Urinary bladder (tissue), 4 donors: ENCODE measurements around the gene LIN9. TPM values are rescaled to one million over a fixed set of nuclear protein-coding genes. Genes with fewer than 3 reads are reported as not detected.
"Not testable (repeated sequence)": the region's sequence is repeated elsewhere in the genome, so short reads cannot be mapped to it uniquely, and the experiment has no call there.

Experiments
- DNase-seq: peaks from one replicate; pipeline ENCODE4 v3.0.0-alpha.2; 2015; ENCODE audit errors: extremely low spot score
- H3K27ac ChIP-seq: one replicate; pipeline ENCODE4 v1.5.1; 2013; ENCODE audit warnings: low read depth, mild to moderate bottlenecking, moderate library complexity
- H3K36me3 ChIP-seq: one replicate; pipeline ENCODE4 v1.6.1; 2013; ENCODE audit warnings: mild to moderate bottlenecking, moderate library complexity; ENCODE audit not compliant: insufficient read depth
- H3K4me1 ChIP-seq: one replicate; pipeline ENCODE4 v1.6.1; 2013; ENCODE audit warnings: mild to moderate bottlenecking, moderate library complexity; ENCODE audit not compliant: insufficient read depth
- H3K4me3 ChIP-seq: one replicate; pipeline ENCODE4 v1.5.1; 2013; ENCODE audit warnings: low read depth, low read length
- WGBS: extraction: QIAGEN DNeasy Blood & Tissue Kit; methylation state at CpG from one replicate; pipeline ENCODE4 v1.1.7; 2013; 5-methylcytosine and 5-hydroxymethylcytosine counted together
- polyA plus RNA-seq: library from polyadenylated mRNA; stranded (reverse); fragments of 200-250 nt; gene quantifications from one replicate; pipeline ENCODE4 v1.2.3, GENCODE V29; 2013
- total RNA-seq: library from RNA; depleted of rRNA; stranded (reverse); fragments of >200 nt; gene quantifications from one replicate; pipeline ENCODE4 v1.2.3, GENCODE V29; 2014
- donor health status: healthy with polysubstance abuse.
- donor health status: healthy.

LIN9 gene, protein sequence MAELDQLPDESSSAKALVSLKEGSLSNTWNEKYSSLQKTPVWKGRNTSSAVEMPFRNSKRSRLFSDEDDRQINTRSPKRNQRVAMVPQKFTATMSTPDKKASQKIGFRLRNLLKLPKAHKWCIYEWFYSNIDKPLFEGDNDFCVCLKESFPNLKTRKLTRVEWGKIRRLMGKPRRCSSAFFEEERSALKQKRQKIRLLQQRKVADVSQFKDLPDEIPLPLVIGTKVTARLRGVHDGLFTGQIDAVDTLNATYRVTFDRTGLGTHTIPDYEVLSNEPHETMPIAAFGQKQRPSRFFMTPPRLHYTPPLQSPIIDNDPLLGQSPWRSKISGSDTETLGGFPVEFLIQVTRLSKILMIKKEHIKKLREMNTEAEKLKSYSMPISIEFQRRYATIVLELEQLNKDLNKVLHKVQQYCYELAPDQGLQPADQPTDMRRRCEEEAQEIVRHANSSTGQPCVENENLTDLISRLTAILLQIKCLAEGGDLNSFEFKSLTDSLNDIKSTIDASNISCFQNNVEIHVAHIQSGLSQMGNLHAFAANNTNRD
- total RNA-seq (11.3 TPM), polyA plus RNA-seq (2.9 TPM)

DNA sequence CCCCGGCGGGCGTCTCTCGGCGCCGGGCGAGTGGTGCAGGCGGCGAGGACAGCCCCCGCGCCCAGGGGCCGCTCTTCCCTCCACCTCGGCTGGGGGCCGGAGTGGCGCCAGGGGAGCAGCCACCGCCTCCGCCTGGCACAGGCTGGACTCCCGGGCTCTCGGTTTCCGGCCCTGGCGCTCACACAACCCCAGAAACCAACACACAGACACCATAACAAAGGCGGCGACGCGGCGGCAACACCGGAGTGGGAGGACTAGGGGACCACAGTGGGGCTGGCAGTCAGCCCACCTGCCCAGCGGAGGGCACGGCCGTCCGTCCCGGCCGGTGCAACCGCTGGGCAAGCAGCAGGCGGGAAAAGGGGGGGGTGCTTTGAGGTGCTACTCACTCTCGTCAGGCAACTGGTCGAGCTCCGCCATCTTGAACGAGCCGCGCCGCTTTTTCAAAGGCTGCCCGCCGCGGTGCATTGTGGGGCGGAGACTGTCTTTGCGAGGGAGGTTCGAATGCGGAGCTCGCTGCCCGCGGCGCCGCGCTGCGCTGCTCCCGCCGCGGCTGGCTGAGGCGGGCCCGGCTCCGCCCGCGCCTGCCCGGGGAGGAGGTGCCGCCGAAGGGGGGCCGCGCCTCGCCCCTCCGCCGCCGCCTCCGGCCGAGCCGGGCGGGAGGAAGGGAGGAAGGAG, at the start of gene LIN9:
LIN9 (minus strand) TSS at position 442 of the 675 bp plus-strand sequence; CDS start at position 417, 25 bp downstream.
- H3K27ac ChIP-seq = peak within 1 kb of the TSS; percentile 45
- H3K36me3 ChIP-seq = no peaks in the 10 kb centered on the region
- peak within 1 kb of the TSS; percentile 91 for H3K4me3 ChIP-seq
- under 1% methylated on average over 76 of the region's 77 CpGs for WGBS
- no peaks in the 10 kb centered on the region for H3K4me1 ChIP-seq
- DNase-seq = peak; percentile 74

DNA sequence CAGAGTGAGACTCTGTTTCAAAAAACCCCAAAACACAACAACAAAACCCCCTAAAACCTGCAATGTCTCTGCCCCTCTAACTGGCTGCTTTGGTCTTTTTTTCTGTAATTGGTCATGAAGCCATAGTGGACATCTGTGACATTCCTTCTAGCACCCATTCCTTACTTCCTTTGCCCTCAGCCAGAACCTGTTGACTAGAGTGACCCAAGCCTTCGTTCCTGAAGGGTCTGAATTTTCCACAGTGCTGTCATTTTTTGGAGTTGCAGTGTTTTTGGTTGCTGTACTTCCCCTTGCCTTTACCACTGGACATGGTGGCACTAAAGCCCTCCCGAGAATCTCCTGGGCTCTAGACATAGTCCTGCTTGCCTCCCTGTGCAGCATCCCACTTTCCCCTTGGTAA, 48.5 kb upstream of the LIN9 start:
- 97% methylated on average over 2 of the region's 2 CpGs for WGBS
- no peaks in the 10 kb centered on the region for H3K4me1 ChIP-seq
- H3K36me3 ChIP-seq = no peaks in the 10 kb centered on the region
- H3K27ac ChIP-seq = no peak overlapping the region
- no peak for DNase-seq
- H3K4me3 ChIP-seq = no peak overlapping the region

DNA sequence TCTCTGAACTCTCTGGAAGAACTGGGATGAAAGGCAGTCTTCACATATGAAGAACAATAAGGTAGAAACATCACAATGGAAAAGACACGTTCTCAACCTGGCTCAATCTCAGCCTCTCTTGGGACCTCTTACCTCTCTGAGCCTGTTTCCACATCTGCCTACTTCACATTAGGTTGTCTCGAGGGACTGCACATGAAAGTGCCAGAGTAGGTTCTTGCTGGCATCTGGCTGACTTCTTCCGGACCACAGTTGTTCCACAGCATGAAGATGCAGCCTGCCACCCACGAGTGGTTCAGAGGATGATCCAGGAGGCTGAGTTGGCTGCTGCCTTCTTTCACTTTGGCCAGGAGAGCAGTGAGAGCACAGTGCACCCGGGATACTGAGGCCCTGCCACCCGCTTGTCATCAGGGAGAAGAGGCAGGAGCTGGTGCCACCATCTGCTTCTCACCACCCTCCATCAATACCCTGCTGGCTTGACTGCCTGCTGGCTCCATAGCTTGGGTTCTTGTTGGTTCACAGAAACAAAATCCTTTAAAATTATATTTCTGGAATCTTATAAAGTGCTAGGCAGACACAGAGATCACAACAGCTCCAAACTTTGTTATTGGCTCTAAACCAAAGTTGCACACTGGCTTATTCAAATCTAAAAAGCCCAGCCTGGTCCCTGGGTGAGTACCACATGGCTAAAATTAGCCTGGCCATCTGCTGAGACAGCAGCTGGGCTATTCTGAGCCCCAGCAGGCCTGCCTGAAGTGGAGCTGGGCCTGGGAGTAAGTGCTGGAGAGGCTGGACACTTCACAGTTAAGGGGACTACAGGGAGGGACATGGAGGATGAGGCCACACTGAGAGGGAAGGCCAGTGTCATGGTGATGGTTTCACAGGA, 46.9 kb upstream of the LIN9 start:
- H3K4me3 ChIP-seq = no peak overlapping the region
- no peak for DNase-seq
- H3K4me1 ChIP-seq = no peaks in the 10 kb centered on the region
- H3K27ac ChIP-seq = no peak overlapping the region
- 74% methylated on average over 6 of the region's 6 CpGs for WGBS
- H3K36me3 ChIP-seq = no peaks in the 10 kb centered on the region

DNA sequence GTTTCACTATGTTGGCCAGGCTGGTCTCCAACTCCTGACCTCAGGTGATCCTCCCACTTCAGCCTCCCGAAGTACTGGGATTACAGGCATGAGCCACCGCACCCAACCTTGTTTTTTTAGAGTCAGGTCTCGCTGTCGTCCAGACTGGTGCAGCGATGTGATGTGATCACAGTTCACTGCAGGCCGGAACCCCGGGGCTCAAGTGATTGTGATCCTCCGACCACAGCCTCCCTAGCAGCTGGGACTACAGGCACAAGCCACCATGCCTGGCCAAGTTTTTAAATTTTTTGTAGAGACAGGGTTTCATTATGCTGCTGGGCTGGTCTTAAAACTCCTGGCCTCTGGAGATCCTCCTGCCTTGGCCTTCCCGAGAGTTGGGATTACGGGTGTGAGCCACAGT, 46.1 kb upstream of the LIN9 start:
- Histone ChIP-seq H3K27ac (no peak overlapping the region), H3K4me1 (no peaks in the 10 kb centered on the region), H3K4me3 (no peak overlapping the region), H3K36me3 (no peaks in the 10 kb centered on the region)
- 97% methylated on average over 10 of the region's 10 CpGs for WGBS
- no peak for DNase-seq

DNA sequence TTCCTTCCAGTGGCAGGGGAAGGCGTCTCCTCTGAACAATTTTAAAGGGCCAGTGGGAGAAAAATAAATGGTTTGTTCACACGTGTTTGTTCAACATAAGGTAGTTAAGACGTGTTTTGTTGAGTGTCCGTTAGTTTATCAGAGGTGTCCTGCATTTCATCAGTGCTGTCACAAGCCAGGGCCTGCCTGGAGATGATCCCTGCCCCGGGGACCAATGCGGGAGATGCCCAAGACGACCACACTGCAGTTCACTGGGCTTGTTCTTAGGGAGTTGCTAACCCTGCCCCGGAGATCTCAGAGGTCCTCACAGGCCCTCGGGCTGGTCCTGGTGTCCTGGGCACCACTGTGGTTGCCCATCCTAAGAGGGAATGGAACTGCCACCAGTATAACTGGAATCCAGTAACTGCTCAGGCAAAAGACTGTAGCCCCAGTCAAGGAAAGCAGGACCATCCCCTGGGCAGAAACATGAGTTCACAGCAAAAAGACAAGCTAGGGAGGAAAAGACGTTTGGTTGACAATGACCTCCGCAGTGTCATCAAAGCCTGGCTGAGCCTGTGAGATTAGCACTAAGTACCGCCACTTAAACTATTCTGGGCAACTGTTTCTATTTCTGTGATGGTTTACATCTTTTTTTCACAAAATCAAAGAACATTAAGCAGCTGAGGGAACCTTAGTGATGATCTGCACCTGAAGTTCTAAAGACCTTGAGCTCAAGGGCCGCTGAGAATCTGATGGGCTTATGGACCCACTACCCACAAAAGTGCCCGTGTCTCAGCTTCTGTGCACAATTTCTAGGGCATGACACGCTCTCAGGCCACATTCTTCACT, 44.9 kb upstream of the LIN9 start:
- H3K4me3 ChIP-seq = no peak overlapping the region
- H3K27ac ChIP-seq = no peak overlapping the region
- no peaks in the 10 kb centered on the region for H3K4me1 ChIP-seq
- 65% methylated on average over 15 of the region's 15 CpGs for WGBS
- H3K36me3 ChIP-seq = no peaks in the 10 kb centered on the region
- no peak for DNase-seq

DNA sequence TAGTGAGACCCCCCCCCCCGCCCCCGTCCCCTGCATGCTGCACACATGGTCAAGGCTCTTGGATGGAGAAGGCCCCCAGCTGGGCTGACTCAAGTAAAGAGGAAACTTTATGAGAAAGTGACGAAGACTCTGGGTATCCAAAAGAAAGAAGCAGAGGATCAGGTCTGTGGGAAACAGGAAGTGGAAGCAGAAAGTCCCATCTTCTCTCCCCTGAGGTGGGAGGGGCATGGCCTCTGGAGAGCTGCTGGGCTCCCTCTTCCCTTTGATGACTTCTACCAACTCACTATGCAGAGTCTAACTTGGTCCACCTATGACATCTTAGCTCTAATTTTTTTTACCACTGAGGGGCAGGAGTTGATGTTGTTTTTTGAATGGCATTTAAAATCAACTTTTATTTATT, 42.7 kb upstream of the LIN9 start:
- WGBS = 64% methylated on average over 3 of the region's 3 CpGs
- no peaks in the 10 kb centered on the region for H3K36me3 ChIP-seq
- H3K4me1 ChIP-seq = no peaks in the 10 kb centered on the region
- no peak overlapping the region for H3K27ac ChIP-seq
- H3K4me3 ChIP-seq = no peak overlapping the region
- DNase-seq = no peak

DNA sequence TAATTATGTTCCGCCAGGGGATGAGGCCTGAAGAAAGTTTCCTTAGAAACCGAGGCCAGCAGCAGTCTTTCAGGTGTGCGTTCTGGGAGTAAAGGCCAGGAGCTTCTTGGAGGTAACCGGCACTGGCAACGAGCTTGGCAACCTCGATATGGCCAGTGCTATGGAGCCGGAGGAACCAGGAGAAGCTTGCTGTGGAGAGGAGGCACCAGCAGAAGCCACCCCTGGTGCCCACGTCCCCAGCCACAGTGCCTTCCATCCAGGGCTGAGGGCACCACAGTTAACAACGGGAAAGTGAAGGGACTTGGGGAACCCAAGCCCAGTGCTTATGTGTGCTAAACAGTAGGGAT, 41.5 kb upstream of the LIN9 start:
- Histone ChIP-seq H3K27ac (no peak overlapping the region), H3K4me1 (no peaks in the 10 kb centered on the region), H3K36me3 (no peaks in the 10 kb centered on the region), H3K4me3 (no peak overlapping the region)
- no peak for DNase-seq
- 60% methylated on average over 9 of the region's 9 CpGs for WGBS

DNA sequence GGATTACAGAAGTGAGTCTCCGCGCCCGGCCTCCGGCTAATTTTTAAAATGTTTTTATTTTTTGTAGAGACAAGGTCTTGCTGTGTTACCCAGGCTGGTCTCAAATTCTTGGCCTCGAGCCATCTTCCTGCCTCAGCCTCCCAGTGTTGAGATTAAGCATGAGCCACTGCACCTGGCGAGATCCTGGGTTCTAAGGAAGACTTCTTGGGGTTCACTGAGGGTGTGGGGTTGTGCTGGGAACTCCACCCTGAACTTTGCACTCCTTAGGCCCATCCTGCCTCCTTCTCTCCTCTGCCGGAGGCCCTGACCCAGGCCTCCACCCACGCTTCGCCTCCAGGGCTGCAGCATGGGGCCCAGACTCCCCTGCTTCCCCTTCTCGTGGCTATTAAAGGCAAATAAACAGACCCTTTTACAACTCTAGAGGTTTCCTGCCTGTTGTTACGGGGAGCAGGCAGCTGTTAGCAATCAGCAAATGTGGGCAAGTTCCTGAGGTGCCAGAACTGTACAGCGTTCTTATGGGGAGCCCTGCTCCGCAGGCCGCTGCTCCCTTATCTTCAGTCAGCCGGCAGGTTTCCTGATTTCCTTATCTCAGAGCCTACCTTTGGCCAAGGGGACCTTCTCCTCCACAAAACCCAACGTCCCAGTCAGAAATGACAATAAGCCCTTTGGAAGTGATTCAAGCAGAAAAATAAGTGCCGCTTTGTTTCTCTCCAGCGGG, 41.0 kb upstream of the LIN9 start:
- no peaks in the 10 kb centered on the region for H3K4me1 ChIP-seq
- WGBS = 38% methylated on average over 18 of the region's 18 CpGs
- no peaks in the 10 kb centered on the region for H3K36me3 ChIP-seq
- peak; percentile 26 for DNase-seq
- no peak overlapping the region for H3K27ac ChIP-seq
- no peak overlapping the region for H3K4me3 ChIP-seq

DNA sequence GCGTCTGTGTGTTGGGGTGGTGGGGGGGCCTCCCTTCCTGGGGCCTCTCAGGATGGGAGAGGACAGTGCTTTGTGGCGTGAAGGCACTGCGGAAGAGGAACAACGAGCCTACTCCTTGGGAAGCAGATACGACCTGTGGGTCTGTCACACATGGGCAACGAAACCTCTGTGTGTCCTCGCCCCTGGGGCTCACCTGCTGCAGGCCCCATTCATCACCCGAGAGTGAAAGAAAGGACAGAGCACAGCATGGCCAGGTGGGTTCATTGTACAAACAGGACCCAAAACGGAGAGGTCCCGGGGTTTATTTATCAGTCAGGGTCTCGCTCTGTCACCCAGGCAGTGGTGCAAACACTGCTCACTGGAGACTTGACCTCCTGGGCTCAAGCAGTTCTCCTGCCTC, 40.1 kb upstream of the LIN9 start:
- H3K4me3 ChIP-seq = no peak overlapping the region
- no peak overlapping the region for H3K27ac ChIP-seq
- no peaks in the 10 kb centered on the region for H3K4me1 ChIP-seq
- 90% methylated on average over 11 of the region's 11 CpGs for WGBS
- H3K36me3 ChIP-seq = no peaks in the 10 kb centered on the region
- no peak for DNase-seq

DNA sequence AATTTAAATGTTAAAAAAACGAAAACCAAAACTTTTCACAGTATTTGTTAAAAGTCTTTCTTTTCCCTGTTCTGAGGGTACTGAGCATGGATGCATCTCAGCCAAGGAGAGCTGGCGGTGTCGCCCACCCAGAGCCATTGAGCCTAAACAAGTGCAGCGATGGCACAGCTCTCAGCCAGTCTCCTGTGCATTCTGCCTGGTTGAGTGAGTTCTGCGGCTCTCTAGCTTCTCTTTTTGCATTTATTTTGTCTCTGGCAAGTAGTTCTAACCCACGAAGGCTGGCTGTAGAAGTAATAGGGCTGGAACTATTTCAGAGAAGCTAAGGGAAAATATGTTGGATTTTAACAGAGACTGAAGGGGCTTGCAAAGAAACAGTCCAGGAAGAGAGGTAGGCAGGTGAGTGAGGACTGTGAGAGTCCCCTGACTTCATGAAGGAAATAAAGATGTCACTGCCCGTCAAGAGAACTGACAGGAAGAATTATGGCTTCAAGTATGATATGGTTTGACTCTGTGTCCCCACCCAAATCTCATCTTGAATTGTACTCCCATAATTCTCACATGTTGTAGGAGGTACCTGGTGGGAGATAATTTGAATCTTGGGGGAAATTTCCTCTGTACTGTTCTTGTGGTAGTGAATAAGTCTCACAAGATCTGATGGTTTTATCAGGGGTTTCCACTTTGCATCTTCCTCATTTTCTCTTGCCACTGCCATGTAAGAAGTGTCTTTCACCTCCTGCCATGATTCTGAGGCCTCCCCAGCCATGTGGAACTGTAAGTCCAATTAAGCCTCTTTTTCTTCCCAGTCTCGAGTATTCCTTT, 35.7 kb upstream of the LIN9 start:
- Histone ChIP-seq H3K4me3 (no peak overlapping the region), H3K4me1 (no peaks in the 10 kb centered on the region), H3K36me3 (no peaks in the 10 kb centered on the region), H3K27ac (no peak overlapping the region)
- 76% methylated on average over 8 of the region's 8 CpGs for WGBS
- no peak for DNase-seq

DNA sequence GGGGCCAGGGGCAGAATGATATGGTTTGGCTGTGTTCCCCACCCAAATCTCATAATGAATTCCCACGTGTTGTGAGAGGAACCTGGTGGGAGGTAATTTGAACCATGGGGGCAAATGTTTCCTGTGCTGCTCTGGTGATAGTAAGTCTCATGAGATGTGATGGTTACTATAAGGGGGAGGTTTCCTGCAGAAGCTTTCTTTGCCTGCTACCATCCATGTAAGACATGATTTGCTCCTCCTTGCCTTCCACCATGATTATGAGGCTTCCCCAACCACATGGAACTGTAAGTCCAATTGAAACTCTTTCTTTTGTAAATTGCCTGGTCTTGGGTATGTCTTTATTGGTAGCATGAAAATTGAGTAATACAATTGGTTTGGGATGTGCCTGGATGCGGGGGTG, 33.7 kb upstream of the LIN9 start:
- WGBS = 79% methylated on average over 2 of the region's 2 CpGs
- Histone ChIP-seq H3K36me3 (no peaks in the 10 kb centered on the region), H3K4me1 (no peaks in the 10 kb centered on the region), H3K4me3 (no peak overlapping the region), H3K27ac (no peak overlapping the region)
- DNase-seq = no peak

DNA sequence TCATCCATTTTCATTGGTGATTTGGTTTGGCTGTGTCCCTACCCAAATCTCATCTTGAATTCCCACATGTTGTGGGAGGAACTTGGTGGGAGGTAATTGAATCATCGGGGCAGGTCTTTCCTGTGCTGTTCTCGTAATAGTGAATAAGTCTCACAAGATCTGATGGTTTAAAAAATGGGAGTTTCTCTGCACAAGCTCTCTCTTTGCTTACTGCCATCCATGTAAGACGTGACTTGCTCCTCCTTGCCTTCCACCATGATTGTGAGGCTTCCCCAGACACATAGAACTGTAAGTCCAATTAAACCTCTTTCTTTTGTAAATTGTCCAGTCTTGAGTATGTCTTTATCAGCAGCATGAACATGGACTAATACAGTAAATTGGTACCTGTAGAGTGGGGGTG, 31.1 kb upstream of the LIN9 start:
- H3K27ac ChIP-seq, H3K36me3 ChIP-seq, H3K4me3 ChIP-seq, H3K4me1 ChIP-seq, DNase-seq: not testable (repeated sequence)
- 89% methylated on average over 3 of the region's 3 CpGs for WGBS
